D721Med (cell line): Measurements from ENCODE around the gene MTHFD1.
A peak's percentile ranks its signal among the peaks of the same experiment; 100 is the strongest.

Experiments
- DNase-seq: peaks from one replicate; pipeline ENCODE4 v3.0.0; 2011; ENCODE audit warnings: low spot score; ENCODE audit not compliant: insufficient read length
- FAIRE-seq: peaks from 2 replicates; lab custom pipeline; 2011; peaks lifted over from hg19 to GRCh38; lab: Jason Lieb, UNC
- CTCF ChIP-seq: IDR thresholded peaks from 2 replicates; pipeline ENCODE4 v1.5.1; 2012; ENCODE audit warnings: mild to moderate bottlenecking, control low read depth; ENCODE audit not compliant: insufficient read depth; ENCODE audit errors: missing control alignments

Gene MTHFD1

DNA sequence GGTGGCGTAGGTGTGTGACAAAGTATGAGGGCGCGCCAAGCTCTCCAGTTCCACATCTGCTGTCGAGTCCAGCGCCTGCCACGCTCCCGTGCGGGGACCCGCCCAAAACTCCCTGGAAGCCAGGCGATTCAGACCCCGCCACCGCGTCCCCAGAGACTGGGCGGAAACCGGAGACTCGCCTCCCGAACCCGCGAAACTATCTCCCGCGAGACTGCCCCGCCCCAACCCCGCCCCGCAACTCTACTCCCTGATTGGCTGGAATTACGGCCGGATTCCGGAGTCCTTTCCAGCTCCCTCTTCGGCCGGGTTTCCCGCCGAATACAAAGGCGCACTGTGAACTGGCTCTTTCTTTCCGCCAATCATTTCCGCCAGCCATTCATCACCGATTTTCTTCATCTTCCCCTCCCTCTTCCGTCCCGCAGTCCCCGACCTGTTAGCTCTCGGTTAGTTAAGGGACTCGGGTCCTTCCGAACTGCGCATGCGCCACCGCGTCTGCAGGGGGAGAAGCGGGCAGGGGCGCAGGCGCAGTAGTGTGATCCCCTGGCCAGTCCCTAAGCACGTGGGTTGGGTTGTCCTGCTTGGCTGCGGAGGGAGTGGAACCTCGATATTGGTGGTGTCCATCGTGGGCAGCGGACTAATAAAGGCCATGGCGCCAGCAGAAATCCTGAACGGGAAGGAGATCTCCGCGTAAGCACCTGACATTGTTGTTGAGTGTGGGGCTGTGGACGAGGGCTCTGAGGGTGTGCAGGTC lies at the start of gene MTHFD1:
MTHFD1 (plus strand) TSS at position 572 of the 751 bp plus-strand sequence; CDS start at position 647, 75 bp downstream.
- TF ChIP-seq CTCF, result no peak

DNA sequence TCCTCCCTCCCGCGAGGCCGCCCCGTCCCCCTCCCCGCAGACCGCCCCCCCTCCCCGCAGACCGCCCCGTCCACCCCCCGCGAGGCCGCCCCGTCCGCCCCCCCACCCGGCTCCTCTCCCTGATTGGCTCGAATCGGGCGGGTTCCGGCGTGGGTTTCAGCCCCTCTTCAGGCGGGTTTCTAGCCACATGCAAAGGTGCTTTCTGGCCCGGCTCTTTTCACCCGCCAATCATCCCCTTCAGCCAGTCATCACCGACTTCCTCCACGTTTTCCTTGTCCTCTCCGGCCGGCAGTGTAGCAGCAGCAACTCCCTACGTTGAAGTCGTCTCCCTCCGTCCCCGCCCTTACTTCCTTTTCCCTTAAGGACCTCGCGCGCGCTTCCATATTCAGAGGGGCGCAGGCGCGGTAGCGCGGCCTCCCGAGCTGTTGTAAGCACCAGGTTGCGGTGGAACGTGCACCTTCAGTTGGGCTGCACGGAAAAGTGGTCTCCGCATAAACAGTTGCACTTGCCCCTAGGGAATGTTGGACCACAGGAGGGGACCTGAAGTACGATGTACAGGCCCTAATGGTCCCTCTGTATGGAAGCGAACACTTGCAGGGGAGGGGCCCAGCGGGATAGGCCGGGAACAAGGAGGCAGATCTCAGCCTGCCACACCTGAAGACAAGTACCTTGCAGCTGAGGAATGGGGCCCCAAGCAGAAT lies 49.4 kb upstream of the MTHFD1 start:
- FAIRE-seq, result no peak
- DNase-seq, result peak; percentile 81
- TF ChIP-seq CTCF, result no peak

More for the DNA sequence above, at the start of gene MTHFD1:
- peak; percentile 82 for DNase-seq
- no peak for FAIRE-seq

DNA sequence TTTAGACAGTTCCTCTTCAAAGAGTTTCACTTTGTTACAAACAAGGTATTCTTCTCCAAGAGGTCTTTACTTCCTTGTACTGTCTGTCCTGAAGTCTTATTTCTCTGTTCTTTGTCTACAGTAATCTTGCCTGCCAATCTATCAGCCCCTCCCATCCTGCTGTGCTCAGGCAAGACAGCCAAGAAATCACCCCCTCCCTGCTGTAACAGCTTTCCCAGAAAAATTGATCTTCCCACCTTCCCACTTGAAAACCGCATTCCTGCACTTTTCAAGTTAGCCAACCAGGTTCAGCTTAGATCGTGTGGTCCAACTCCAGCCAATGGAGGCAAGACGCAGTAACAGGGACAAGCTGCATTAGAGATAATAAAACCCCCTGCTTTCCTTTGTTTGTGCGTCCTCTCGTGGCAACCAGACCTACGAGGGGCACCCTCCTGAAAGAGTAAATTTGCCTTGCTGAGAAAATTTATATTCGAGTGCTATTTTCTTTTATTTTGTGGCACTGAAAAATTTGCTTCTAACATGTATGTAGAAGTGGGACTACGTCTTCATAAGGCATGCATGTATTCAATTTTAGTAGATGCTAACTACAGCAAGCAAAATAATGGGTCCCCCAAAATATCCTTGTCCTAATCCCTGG lies 47.5 kb upstream of the MTHFD1 start:
- DNase-seq, result no peak
- FAIRE-seq, result no peak
- no peak for TF ChIP-seq CTCF

GRCh38 chr14:64347748-64348147 lies 40.4 kb upstream of the MTHFD1 start:
- no peak for TF ChIP-seq CTCF
- DNase-seq (no peak), FAIRE-seq (no peak)

GRCh38 chr14:64349741-64350490 lies 38.2 kb upstream of the MTHFD1 start:
- no peak for TF ChIP-seq CTCF
- FAIRE-seq, result no peak
- no peak for DNase-seq

- DNase-seq (no peak), FAIRE-seq (no peak)
- TF ChIP-seq CTCF, result no peak
Measured at GRCh38 chr14:64363265-64363846, 24.8 kb upstream of the MTHFD1 start.
